Measurements from ENCODE around the gene NIM1K. TPM values are rescaled to one million over a fixed set of nuclear protein-coding genes. Genes with fewer than 3 reads are reported as not detected.

The NIM1K gene
- polyA plus RNA-seq, 1 experiment, result 1.3 TPM

DNA sequence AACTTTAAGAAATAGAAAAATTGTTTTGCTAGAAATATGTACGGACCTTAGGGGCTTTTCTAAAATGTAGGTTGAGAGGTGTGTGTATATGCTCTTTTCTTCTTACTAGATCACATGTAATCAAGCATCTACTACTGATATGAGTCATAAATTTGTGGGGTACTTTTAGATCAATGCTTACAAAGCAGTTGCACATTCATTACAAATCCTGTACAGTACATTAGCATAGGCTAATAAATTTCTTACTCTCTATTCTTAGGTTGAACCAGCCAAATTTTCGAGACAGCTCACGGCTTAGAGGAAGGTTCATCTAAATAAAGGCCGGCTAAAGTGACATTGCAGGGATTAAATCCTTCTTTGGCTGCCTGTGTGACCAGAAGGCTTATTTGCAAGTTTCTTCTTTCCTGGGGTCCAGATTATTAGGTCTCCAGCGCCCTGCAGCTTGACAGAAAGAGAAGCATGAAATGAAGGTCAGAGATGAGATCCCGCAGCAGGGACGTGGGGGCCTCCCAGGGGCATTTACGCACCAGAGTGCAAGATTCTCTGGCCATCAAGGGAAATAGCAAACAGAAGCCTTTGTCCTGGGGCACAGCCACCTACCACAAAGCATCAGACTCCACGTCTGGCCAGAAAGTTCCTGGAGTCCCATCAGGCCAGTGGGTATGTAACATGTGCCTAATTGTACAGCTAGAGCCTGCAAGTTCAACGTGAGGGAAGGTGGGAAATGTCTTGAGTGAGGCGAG, 53.0 kb downstream of the NIM1K start:
- CTCF ChIA-PET, result no interaction called here
- DNase-seq (ENCODE audit: low read depth), result no peak
- POLR2A ChIA-PET, result no interaction called here
- no peak for TF ChIP-seq CTCF (IDR thresholded peaks at IDR 0.05; ENCODE audit: insufficient read depth, low read depth, low read length)
- Histone ChIP-seq H3K27me3 (ENCODE audit: control insufficient read depth, insufficient read depth, low read length) (peaks cover 2% of the 10 kb centered on the region; the same call in 1 of the 2 replicates), H3K36me3 (ENCODE audit: control insufficient read depth, insufficient read depth, low read length) (no peaks in the 10 kb centered on the region), H3K4me3 (ENCODE audit: low read depth, low read length) (no peak overlapping the region)

DNA sequence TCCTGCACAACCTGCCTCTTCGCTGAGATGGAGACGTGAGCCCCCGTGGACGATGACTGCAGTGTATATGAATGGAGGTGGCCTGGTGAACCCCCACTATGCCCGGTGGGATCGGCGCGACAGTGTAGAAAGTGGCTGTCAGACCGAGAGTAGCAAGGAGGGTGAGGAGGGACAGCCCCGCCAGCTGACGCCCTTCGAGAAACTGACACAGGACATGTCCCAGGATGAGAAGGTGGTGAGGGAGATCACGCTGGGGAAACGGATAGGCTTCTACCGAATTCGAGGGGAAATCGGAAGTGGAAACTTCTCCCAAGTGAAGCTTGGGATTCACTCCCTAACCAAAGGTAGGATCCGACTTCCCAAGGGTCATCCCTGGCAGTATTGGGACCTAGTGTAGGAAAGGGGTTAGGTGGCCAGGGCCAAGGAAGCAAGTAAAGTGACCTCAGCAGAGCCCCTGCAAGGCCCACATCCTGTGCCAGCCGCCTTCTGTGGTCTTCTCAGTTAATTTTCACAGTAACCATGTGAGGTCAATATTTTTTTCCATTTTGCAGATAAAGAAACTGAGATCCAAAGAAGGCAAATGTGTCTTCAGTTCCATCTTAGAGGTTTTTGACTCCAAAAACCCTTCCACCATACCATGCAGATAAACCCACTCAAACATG, 53.8 kb downstream of the NIM1K start:
- no peak for DNase-seq (ENCODE audit: low read depth)
- CTCF ChIA-PET, result no interaction called here
- Histone ChIP-seq H3K4me3 (ENCODE audit: low read depth, low read length) (no peak overlapping the region), H3K27me3 (ENCODE audit: control insufficient read depth, insufficient read depth, low read length) (peaks cover 2% of the 10 kb centered on the region; the same call in 1 of the 2 replicates), H3K36me3 (ENCODE audit: control insufficient read depth, insufficient read depth, low read length) (no peaks in the 10 kb centered on the region)
- POLR2A ChIA-PET, result no interaction called here
- TF ChIP-seq CTCF (IDR thresholded peaks at IDR 0.05; ENCODE audit: insufficient read depth, low read depth, low read length), result no peak

DNA sequence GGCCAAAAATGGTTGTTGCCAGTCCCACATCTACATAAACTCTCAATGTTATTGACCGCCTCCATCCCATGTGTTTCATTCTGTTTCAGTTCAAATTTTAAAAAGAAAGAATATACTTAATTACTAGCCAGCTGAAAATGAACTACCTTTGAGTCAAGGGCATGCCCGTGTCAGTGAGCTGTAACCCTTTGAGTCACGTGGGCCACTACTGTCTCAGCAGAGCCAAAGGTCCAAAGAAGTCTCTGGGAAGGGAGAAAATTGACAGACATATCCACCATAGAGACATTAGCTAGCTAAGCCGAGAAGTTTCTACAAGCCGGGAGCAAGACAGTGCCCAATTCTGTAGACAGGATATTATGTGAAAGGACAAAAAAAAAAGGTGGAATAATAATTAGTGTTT, 59.7 kb downstream of the NIM1K start:
- ChIA-PET CTCF (no interaction called here), POLR2A (no interaction called here)
- H3K27me3 ChIP-seq (ENCODE audit: control insufficient read depth, insufficient read depth, low read length), result no peaks in the 10 kb centered on the region
- H3K4me3 ChIP-seq (ENCODE audit: low read depth, low read length), result no peak overlapping the region
- H3K36me3 ChIP-seq (ENCODE audit: control insufficient read depth, insufficient read depth, low read length), result no peaks in the 10 kb centered on the region
- DNase-seq (ENCODE audit: low read depth), result no peak
- TF ChIP-seq CTCF (IDR thresholded peaks at IDR 0.05; ENCODE audit: insufficient read depth, low read depth, low read length), result no peak

- Histone ChIP-seq H3K36me3 (ENCODE audit: control insufficient read depth, insufficient read depth, low read length) (no peaks in the 10 kb centered on the region), H3K4me3 (ENCODE audit: low read depth, low read length) (no peak overlapping the region), H3K27me3 (ENCODE audit: control insufficient read depth, insufficient read depth, low read length) (no peaks in the 10 kb centered on the region)
- ChIA-PET POLR2A (no interaction called here), CTCF (no interaction called here)
- no peak for DNase-seq (ENCODE audit: low read depth)
- no peak for TF ChIP-seq CTCF (IDR thresholded peaks at IDR 0.05; ENCODE audit: insufficient read depth, low read depth, low read length)
Observed at GRCh38 chr5:43255704-43256103, 63.7 kb downstream of the NIM1K start.

- no peak for TF ChIP-seq CTCF (IDR thresholded peaks at IDR 0.05; ENCODE audit: insufficient read depth, low read depth, low read length)
- no peaks in the 10 kb centered on the region for H3K36me3 ChIP-seq (ENCODE audit: control insufficient read depth, insufficient read depth, low read length)
- no peak overlapping the region for H3K4me3 ChIP-seq (ENCODE audit: low read depth, low read length)
- no peak for DNase-seq (ENCODE audit: low read depth)
- POLR2A ChIA-PET, result no interaction called here
- no peaks in the 10 kb centered on the region for H3K27me3 ChIP-seq (ENCODE audit: control insufficient read depth, insufficient read depth, low read length)
- CTCF ChIA-PET, result no interaction called here
Observed at GRCh38 chr5:43256261-43256966, 64.4 kb downstream of the NIM1K start.
